Natural killer cell (primary cell): ENCODE measurements around the gene FBXO28. TPM values are rescaled to one million over a fixed set of nuclear protein-coding genes. Genes with fewer than 3 reads are reported as not detected.

Experiments
- ATAC-seq, 3 donors: fragments of 150-1000 bp in 2 of 3; fragments of 200-7000 bp in 1 of 3; cut with Tn5 transposase; 1 replicate in 1 of 3; 2 replicates in 2 of 3; pipeline ENCODE4 v1.10.0; 2021; ENCODE audit warnings: mild to moderate bottlenecking in 2 of 3, moderate library complexity in 2 of 3
- DNase-seq, 2 donors: peaks; one replicate each; pipeline versions ENCODE4 v3.0.0 to v3.0.0-alpha.2; 2013 to 2021; ENCODE audit warnings: mixed read lengths in 1 of 2
- H3K27ac ChIP-seq: one replicate; pipeline ENCODE4 v1.5.1; 2013; ENCODE audit warnings: mild to moderate bottlenecking, low read length
- H3K27me3 ChIP-seq: one replicate; pipeline ENCODE4 v1.6.1; 2013; ENCODE audit warnings: low read length; ENCODE audit not compliant: control insufficient read depth, insufficient read depth
- H3K36me3 ChIP-seq: one replicate; pipeline ENCODE4 v1.6.1; 2013; ENCODE audit warnings: low read length; ENCODE audit not compliant: control insufficient read depth, insufficient read depth
- H3K4me1 ChIP-seq: one replicate; pipeline ENCODE4 v1.6.1; 2013; ENCODE audit warnings: low read length; ENCODE audit not compliant: control insufficient read depth, insufficient read depth
- H3K4me3 ChIP-seq: one replicate; pipeline ENCODE4 v1.5.1; 2013; ENCODE audit warnings: low read length
- H3K9me3 ChIP-seq: one replicate; pipeline ENCODE4 v1.6.1; 2013; ENCODE audit warnings: low read length; ENCODE audit not compliant: control insufficient read depth, insufficient read depth
- H3K27ac Mint-ChIP-seq, 2 donors: one replicate each; pipeline ENCODE4 v1.8.0; 2022; ENCODE audit warnings: mild to moderate bottlenecking in 2 of 2, mixed read lengths in 2 of 2, moderate library complexity in 1 of 2
- H3K27me3 Mint-ChIP-seq, 2 donors: one replicate each; pipeline ENCODE4 v1.8.0; 2022; ENCODE audit warnings: low read depth in 2 of 2, mixed read lengths in 2 of 2
- H3K36me3 Mint-ChIP-seq: one replicate; pipeline ENCODE4 v1.8.0; 2022; ENCODE audit warnings: mixed read lengths
- H3K4me1 Mint-ChIP-seq, 2 donors: one replicate each; pipeline ENCODE4 v1.8.0; 2022; ENCODE audit warnings: mixed read lengths in 2 of 2
- H3K4me3 Mint-ChIP-seq: one replicate; pipeline ENCODE4 v1.8.0; 2022; ENCODE audit warnings: mild to moderate bottlenecking, moderate library complexity, mixed read lengths
- H3K9me3 Mint-ChIP-seq, 2 donors: one replicate each; pipeline ENCODE4 v1.8.0; 2022; ENCODE audit warnings: mixed read lengths in 2 of 2
- CTCF ChIP-seq: fragments of 200-600 bp; IDR thresholded peaks from one replicate; pipeline ENCODE4 v1.8.0; 2022; ENCODE audit warnings: antibody characterized with exemption
- WGBS: methylation state at CpG from one replicate; pipeline ENCODE4 v1.1.7; 2013; ENCODE audit warnings: missing lambda C conversion rate; ENCODE audit not compliant: insufficient coverage; 5-methylcytosine and 5-hydroxymethylcytosine counted together
- intact Hi-C: fragments of 100-400 bp; cut with micrococcal nuclease; formaldehyde crosslinking; loops from one replicate; pipeline ENCODE4 v1.14.2; 2022
- total RNA-seq, 4 donors: library from RNA; stranded (reverse); fragments of 120-200 nt in 1 of 4; gene quantifications; one replicate each; pipeline versions ENCODE4 v1.2.3 to v1.2.4, GENCODE V29; 2013 to 2022

FBXO28 gene
- total RNA-seq, 3 donors from 2014 or later (not counting 1 experiment from before 2014, with no cell fraction given), result 26.2 to 28.4 (median 28.1) TPM

- intact Hi-C loops, result loop anchor here (1.0 kb wide), 1 partner anchor 162 kb away; no protein-coding TSS in a partner anchor
- Mint-ChIP-seq H3K9me3 (no peaks in the 10 kb centered on the region), H3K27ac (no peak overlapping the region), H3K36me3 (no peaks in the 10 kb centered on the region), H3K4me1 (peaks cover 8 to 14% of the 10 kb centered on the region in 2 donors), H3K27me3 (peaks cover 7 to 15% of the 10 kb centered on the region in 2 donors), H3K4me3 (no peak overlapping the region)
- H3K4me1 ChIP-seq, result peaks cover 7% of the 10 kb centered on the region
- no peak for TF ChIP-seq CTCF
- no peaks in the 10 kb centered on the region for H3K36me3 ChIP-seq
- ATAC-seq (peak; percentile 49 to 69 (median 53)), DNase-seq (peak in 1 of 2 donors; percentile 75)
- H3K27ac ChIP-seq, result no peak overlapping the region
- no peaks in the 10 kb centered on the region for H3K9me3 ChIP-seq
- WGBS, result 77% methylated on average over 9 of the region's 9 CpGs
- H3K27me3 ChIP-seq, result no peaks in the 10 kb centered on the region
- no peak overlapping the region for H3K4me3 ChIP-seq
Observed at GRCh38 chr1:224170748-224171478, 57.0 kb downstream of the FBXO28 start.

GRCh38 chr1:224172229-224172628 lies 58.3 kb downstream of the FBXO28 start:
- H3K27ac Mint-ChIP-seq, result no peak overlapping the region
- no peak for TF ChIP-seq CTCF
- no peak overlapping the region for H3K4me3 Mint-ChIP-seq
- H3K4me1 ChIP-seq, result peaks cover 7% of the 10 kb centered on the region
- intact Hi-C loops, result no loop called here
- 89% methylated on average over 3 of the region's 3 CpGs for whole genome bisulfite sequencing
- no peaks in the 10 kb centered on the region for H3K27me3 ChIP-seq
- no peak overlapping the region for H3K27ac ChIP-seq
- DNase-seq (no peak), ATAC-seq (no peak)
- H3K36me3 ChIP-seq, result no peaks in the 10 kb centered on the region
- no peaks in the 10 kb centered on the region for H3K9me3 ChIP-seq
- H3K27me3 Mint-ChIP-seq, result peaks cover 9 to 16% of the 10 kb centered on the region in 2 donors
- no peak overlapping the region for H3K4me3 ChIP-seq
- peaks cover 8 to 14% of the 10 kb centered on the region in 2 donors for H3K4me1 Mint-ChIP-seq
- no peaks in the 10 kb centered on the region for H3K36me3 Mint-ChIP-seq
- no peaks in the 10 kb centered on the region for H3K9me3 Mint-ChIP-seq

DNA sequence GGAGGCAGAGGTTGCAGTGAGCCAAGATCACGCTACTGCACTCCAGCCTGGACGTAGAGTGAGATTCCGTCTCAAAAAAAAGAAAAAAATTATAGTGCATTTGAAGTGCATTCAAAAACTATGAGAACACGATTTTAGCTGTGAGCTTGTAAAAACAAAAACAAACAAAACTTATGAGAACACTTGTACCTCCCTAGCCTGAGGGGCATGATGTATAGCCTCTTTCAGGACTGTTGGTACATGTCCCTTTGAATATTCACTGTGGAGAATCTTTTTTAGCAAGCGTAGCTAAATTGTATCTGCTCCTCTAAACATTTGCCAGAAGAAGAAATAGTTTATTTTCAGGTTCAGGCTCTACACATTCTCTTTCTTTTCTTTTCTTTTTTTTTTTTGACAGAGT lies 59.6 kb downstream of the FBXO28 start:
- DNase-seq (no peak), ATAC-seq (no peak)
- H3K27me3 Mint-ChIP-seq, result peaks cover 12 to 16% of the 10 kb centered on the region in 2 donors
- H3K4me1 ChIP-seq, result peaks cover 7% of the 10 kb centered on the region
- peaks cover 8 to 14% of the 10 kb centered on the region in 2 donors for H3K4me1 Mint-ChIP-seq
- H3K27ac ChIP-seq, result no peak overlapping the region
- no peak overlapping the region for H3K27ac Mint-ChIP-seq
- TF ChIP-seq CTCF, result no peak
- H3K36me3 ChIP-seq, result no peaks in the 10 kb centered on the region
- no peaks in the 10 kb centered on the region for H3K36me3 Mint-ChIP-seq
- H3K9me3 Mint-ChIP-seq, result no peaks in the 10 kb centered on the region
- intact Hi-C loops, result no loop called here
- no peak overlapping the region for H3K4me3 ChIP-seq
- no peak overlapping the region for H3K4me3 Mint-ChIP-seq
- H3K9me3 ChIP-seq, result no peaks in the 10 kb centered on the region
- 100% methylated on average over 4 of the region's 5 CpGs for WGBS
- no peaks in the 10 kb centered on the region for H3K27me3 ChIP-seq
